ENCODE results near the gene CIAO3. TPM values are rescaled to one million over a fixed set of nuclear protein-coding genes. Genes with fewer than 3 reads are reported as not detected.

The CIAO3 gene
- total RNA-seq, 1 experiment from 2014 or later = 32.8 TPM

- no TSS peak for BruUV-seq (replicated peaks)
These were observed 31.0 kb downstream of the CIAO3 start for GRCh38 chr16:709566-710499.

More at GRCh38 chr16:709566-710499, 31.0 kb downstream of the CIAO3 start:
- Histone ChIP-seq H2AFZ (ENCODE audit: low read depth, low read length, poor library complexity, severe bottlenecking) (no peak overlapping the region), H3K4me3 (replicated peaks in 1 of 2; ENCODE audit: low read depth in 1 of 2, low read length in 2 of 2) (no peak overlapping the region), H3K9ac (ENCODE audit: low read length) (no peak overlapping the region), H3K9me2 (ENCODE audit: insufficient read depth) (no peaks in the 10 kb centered on the region), H4K20me1 (ENCODE audit: insufficient read depth) (no peaks in the 10 kb centered on the region), H3K27ac (ENCODE audit: low read depth, low read length) (no peak overlapping the region), H3K79me2 (ENCODE audit: insufficient read depth, low read length) (peaks cover 2% of the 10 kb centered on the region), H3K27me3 (ENCODE audit: insufficient read depth, low read length) (no peaks in the 10 kb centered on the region), H3K9me3 (ENCODE audit: control insufficient read depth in 1 of 2, insufficient read depth in 1 of 2, low read depth in 1 of 2, low read length in 2 of 2) (no peaks in the 10 kb centered on the region), H3K4me1 (ENCODE audit: control insufficient read depth in 1 of 2, insufficient read depth in 2 of 2, low read length in 2 of 2) (peaks cover 17 to 54% of the 10 kb centered on the region in 2 experiments), H3K4me2 (ENCODE audit: low read length) (peak overlapping the region; percentile 17; the same call in 1 of the 2 replicates), H3K36me3 (ENCODE audit: control insufficient read depth in 1 of 2, insufficient read depth in 2 of 2, low read length in 2 of 2) (no peaks in the 10 kb centered on the region)
- intact Hi-C loops (cut with micrococcal nuclease) = loop anchor here (5.0 kb wide), 2 partner anchors 167 to 347 kb away; no protein-coding TSS in a partner anchor
- no peak for ATAC-seq
- TF ChIP-seq MAX (IDR thresholded peaks at IDR 0.05) = no peak
- TF ChIP-seq ELF1 (IDR thresholded peaks at IDR 0.05; ENCODE audit: borderline replicate concordance, low read depth) = no peak
- 0 out of 6 replicates have a peak, but pooled peaks of 1 of the 3 experiments have one; percentile 11 for TF ChIP-seq CTCF (IDR thresholded peaks at IDR 0.05 in 2 of 3, conservative IDR thresholded peaks at IDR 0.05 in 1 of 3; ENCODE audit: borderline replicate concordance in 1 of 3, insufficient read depth in 1 of 3, low read depth in 2 of 3, low read length in 2 of 3)
- no peak for TF ChIP-seq SP1 (IDR thresholded peaks at IDR 0.05; ENCODE audit: low read depth)
- TF ChIP-seq CBX3 (IDR thresholded peaks at IDR 0.05; ENCODE audit: low read depth) = no peak
- no peak for TF ChIP-seq CEBPB (IDR thresholded peaks at IDR 0.05; ENCODE audit: low read depth)
- ChIA-PET RAD21 (ENCODE audit: low non-redundant PET in 1 of 2, low total read pairs in 2 of 2, uncharacterized antibody in 2 of 2, unreplicated experiment in 2 of 2) (no interaction called here), POLR2A (no interaction called here), CTCF (interaction anchor here (1.5 kb wide), 1 partner anchor 18 kb away, joined by 3 read pairs; no protein-coding TSS in a partner anchor)
- DNase-seq (ENCODE audit: low read depth, low spot score) = no peak
